Activated CD4-positive, CD25-positive, alpha-beta regulatory T cell treated with anti-CD3 and anti-CD28 coated beads, Interleukin-2, amount 50 U/mL, for 24 hours (primary cell): ENCODE measurements around the gene APBB2.
A peak's percentile ranks its signal among the peaks of the same experiment; 100 is the strongest.
"Not testable (repeated sequence)": the region's sequence is repeated elsewhere in the genome, so short reads cannot be mapped to it uniquely, and the experiment has no call there.

ENCODE experiments used
- ATAC-seq, 2 donors: fragments of 150-1000 bp; cut with Tn5 transposase; one replicate each; pipeline ENCODE4 v1.10.0; 2021; ENCODE audit warnings: mild to moderate bottlenecking in 1 of 2, moderate library complexity in 1 of 2

APBB2 gene

DNA sequence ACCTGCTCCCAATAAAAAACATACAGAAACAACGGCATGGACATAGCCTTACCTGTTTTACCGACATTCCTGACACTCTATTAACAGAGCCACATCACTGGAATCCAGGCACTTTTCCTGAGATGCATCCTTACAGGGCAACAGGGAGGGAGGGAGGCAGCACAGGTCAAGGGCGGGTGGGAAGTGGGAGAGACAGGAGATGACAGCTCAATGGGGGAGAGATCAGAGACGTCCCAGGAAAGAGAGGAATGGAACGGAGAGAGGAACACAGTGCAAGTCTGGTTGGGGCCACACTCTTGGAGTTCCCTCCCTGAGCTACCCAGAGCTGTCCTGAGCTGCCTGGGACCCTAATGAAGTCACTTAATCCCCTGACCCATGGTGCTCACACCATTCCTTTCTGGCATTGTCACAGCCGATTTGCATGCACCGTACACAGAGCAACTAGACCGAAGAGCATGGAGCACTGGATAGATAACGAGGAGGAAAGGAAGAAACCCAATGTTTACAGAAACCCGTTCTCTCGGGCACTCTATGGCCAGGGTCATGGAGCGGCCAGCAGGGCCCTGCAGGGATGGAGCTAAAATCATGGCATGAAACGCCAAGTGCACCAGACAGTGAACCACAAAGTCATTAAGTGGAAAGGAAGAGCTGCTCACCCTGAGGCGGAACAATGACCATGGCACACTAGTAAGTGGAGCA is 371.5 kb downstream of the APBB2 start:
- ATAC-seq = no peak

DNA sequence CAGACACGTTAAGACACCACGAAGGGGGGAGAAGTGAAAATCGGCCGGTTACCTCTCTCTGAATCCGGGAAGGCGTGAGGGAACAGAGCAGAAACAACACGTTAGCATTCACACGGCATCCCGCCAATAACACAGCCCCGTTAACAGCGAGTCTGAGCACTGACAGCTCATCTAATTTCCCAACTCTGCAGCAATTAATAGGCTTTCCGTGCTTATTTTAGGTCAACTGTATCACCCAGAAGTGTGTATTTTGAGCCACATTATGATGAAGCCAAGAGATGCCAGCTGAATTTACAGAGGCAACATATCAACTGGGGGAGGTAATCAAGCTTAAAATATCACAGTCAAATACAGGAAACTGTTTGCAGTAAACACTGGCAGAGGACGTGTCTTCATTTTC is 372.0 kb downstream of the APBB2 start:
- ATAC-seq = no peak

DNA sequence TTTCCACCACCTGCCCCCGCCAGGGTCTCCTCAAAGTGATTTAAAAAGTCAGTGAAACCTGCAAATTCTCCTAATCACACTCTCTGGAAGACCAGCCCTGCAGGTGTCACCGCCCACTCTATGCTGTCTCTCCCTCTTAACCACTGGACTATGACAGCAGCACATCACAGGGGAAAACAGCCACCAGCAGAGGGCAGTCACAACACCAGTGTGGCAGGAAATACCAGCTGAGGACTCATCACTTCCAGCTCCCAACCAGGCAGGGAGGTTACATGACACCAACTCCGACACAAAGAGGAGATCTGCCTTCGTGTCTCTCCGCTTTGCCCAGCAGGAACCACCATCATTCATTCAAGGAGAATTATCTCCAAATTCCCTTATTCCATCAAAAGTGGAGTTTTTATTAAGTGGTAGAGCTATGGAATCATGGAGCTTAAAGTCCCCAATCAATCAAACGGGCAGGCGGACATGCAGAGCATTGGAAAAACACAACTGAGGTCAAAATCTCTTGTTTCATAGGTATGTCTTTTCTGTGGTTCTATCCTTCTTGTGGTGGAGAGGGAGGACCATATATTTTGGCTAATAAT is 373.3 kb downstream of the APBB2 start:
- peak; percentile 88 to 92 for ATAC-seq

DNA sequence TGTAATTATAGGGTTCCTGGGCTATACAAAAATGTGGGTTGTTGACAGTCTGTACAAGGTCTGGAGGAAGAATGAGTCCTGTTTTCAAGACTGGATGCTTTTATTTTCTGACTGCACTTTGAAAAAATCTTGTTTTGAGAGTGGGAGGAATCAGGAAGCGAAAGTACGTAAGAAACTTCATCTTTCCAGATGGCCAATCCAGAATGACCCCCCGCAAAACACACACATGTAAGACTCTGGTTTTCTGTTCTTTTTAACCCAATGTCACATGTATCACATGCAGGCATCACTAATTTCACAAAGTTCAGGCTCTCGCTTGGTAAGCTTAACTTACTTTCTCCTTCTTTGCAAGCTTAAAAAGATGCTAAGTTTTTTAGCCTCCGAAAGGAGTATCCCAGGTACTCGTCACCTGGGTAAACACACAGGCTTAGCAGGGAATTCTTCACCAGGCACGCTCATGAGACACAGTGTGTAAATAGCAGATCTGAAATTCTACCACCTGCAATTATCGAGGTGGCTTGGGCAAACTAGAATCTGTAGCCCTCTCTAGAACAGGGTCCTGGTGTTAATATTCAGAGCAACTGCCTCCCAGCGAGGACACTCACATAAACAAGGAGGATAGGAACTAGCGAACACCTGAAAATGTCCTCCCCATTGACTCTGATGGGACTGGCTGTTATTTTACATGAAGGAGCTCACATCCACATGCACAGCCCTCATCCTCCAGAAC is 373.9 kb downstream of the APBB2 start:
- ATAC-seq = no peak

DNA sequence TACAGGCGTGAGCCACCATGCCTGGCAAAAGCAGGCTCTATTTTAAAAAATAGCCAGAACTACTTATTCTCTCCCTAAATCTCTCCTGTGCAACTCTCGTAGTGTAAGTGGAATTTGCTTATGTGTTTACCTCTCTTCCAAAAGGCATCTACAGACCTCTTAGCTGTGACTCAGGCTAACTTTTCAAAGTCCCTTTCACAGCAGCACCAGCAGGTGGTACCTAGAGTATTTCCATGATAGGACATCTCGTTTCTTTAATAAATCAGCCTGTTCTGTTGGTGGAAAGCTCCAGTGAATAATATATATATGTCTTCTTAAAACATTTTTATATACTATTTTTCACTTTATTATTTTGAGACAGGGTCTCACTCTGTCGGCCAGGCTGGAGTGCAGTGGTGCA is 375.6 kb downstream of the APBB2 start:
- no peak for ATAC-seq

DNA sequence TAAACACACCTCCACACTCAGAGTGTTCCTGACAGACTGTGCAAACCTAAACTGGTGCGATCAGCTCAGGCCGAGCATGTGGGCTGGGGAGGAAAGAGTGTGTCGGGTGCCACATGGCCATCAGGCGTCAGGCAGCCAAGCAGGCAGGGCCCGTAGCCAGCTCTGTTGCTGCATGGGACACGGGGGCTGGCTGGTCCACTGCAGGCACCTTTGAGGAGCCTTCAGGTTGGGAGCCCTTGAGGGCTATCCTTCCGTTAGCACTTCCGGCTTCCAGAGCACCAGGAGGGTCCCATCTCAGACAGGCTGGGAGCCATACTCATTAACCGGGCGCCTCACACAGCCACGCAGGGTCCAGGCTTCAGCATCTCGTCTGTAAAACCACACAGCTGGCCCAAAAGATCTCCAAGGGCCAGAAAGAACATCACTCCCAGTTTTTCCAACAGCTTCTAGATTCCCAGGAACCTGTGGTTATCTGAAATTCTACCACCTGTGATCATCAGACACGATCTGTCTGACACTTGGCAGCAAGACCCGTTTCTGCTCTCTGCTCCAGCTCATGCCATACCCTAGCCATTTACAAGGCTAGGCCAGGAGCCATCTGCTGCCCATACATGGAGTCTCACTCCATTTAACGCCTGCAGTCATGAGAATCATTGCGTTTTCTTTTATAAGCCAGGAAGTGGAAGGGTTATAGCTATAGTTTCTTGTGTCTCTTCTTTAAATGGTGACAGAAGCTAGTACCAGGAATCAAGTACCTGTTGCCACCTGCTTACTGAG is 377.1 kb downstream of the APBB2 start:
- ATAC-seq = no peak

DNA sequence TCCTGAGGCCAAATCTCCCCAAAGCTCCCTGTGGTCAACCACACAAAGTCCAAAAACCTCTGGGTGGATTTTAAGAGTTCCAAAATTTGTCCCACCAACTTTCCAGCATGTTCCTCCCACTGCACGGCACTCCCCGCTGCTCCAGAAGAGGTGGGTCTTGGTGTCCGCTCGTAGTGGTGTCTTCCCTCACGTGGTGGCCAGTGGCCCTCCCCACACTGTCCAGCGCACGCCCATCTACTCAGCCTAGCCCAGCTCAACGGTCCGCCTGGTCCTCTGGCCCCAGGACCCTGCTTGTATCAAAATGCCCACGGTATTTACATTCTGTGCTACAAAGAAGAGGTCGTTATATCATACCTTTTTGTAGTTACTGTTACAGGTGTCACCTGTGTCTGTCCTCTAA is 381.1 kb downstream of the APBB2 start:
- no peak for ATAC-seq

DNA sequence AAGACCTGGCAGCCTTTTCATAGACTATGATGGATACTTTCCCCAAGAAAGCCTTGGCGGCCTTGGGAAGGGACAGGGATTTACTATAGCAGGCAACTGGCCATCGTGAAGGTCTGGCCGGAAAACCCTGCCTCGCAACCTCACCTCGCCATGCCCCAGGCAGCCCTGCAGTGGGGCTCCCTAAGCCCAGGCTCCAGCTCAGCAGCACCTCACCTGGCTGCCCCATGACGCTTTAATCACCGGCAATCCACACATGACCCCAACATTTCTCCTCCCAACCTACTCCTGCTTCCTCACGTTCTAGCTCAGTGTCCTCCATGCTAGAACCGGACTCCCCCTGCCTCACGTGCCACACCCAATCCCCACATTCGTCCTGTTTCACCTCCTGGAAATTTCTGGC is 382.2 kb downstream of the APBB2 start:
- no peak for ATAC-seq

DNA sequence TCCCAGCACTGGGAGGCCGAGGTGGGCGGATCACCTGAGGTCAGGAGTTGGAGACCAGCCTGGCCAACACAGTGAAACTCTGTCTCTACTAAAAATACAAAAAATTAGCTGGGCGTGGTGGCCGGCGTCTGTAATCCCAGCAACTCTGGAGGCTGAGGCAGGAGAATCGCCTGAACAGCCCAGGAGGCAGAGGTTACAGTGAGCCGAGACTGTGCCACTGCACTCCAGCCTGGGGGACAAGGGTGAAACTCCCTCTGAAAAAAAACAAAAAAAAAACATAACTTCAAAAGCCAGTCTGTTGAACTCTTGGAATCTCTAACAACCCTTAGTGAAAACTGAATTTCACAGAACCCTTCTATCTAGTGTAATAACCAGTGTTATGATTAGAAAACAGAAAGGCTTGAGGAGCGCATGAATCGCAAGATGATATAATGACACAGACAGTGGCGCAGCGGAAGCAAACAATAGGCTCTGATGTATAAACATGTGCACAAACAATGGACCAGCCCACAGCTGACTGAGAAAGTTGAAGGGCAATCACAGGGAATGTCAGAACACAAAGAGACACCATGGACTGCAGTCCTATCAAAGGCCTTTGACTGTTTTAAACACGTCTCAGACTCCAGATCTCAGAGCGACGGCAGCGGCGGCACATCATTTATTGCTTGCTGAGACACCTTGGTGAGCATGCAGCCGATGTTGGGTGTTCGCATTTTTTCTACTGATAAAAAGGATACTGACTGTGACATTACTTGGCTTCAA is 383.0 kb downstream of the APBB2 start:
- ATAC-seq = no peak

DNA sequence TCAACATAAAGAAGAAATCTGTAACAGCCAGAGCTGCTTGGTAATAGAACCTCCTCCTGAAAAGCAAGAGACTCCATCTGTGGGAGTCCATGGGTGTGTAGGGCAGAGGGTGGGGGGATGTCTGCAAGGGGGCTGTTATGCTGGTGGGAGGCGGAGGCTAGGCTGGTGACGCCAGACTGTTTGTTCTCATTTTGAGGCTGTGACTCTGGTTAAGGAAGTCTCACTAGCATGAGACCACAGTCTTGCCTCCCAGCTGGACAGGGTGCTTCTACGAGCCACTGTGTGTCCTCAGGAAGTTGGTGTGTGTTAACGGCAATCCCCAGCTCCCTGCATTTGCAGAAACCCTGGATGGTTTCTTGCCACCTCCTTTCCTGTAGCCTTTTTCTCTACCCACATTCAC is 384.8 kb downstream of the APBB2 start:
- no peak for ATAC-seq

DNA sequence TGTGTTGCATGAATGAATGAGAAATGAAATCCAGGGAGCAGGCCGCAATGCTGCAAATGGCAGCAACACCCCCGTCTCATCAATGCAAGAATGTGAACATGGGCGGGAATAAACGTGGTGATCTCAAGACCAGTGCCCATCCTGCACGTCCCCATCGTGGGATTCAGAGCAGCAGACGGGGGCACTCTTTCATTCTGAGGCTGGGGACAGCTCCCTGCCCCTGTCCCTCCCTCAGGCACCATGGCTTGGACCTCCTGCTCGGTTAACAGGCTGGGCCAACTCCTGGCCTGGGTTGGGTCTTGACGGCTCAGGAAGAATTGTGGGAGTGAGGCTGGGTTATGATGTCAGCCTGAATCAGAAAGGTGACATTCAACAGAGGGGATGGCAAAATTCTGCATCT is 385.7 kb downstream of the APBB2 start:
- no peak for ATAC-seq

DNA sequence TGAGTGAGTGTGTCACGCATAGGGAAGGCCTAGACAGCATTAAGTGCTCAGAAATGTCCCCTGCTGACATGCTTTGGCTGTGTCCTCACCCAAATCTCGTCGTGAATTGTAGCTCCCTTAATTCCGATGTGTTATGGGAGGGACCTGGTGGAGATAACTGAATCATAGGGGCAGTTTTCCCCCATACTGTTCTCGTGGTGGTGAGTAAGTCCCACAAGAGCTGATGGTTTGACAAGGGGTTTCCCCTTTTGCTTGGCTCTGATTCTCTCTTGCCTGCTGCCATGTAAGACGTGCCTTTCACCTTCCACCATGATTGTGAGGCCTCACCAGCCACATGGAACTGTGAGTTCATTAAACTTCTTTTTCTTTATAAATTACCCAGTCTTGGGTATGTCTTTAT is 386.6 kb downstream of the APBB2 start:
- peak in 1 of 2 donors; percentile 36 for ATAC-seq

DNA sequence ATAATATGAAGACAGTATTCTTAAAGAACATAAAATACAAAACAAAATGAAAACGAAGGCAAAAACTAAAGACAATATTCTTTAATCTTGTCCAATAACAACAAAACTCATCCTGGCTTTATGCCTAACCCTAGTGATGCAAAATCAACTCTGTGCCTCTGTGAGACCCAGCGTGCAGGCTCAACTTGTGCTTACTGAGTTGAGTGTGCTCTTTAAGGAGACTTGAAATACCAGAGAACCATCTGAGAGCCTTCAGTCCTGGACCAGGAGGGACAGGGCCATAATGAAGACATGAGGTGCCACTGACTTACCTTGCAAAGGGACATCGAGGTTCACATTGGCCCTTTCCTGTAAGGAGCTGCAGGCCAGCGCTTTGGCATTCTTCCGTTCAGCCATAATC is 387.5 kb downstream of the APBB2 start:
- no peak for ATAC-seq

DNA sequence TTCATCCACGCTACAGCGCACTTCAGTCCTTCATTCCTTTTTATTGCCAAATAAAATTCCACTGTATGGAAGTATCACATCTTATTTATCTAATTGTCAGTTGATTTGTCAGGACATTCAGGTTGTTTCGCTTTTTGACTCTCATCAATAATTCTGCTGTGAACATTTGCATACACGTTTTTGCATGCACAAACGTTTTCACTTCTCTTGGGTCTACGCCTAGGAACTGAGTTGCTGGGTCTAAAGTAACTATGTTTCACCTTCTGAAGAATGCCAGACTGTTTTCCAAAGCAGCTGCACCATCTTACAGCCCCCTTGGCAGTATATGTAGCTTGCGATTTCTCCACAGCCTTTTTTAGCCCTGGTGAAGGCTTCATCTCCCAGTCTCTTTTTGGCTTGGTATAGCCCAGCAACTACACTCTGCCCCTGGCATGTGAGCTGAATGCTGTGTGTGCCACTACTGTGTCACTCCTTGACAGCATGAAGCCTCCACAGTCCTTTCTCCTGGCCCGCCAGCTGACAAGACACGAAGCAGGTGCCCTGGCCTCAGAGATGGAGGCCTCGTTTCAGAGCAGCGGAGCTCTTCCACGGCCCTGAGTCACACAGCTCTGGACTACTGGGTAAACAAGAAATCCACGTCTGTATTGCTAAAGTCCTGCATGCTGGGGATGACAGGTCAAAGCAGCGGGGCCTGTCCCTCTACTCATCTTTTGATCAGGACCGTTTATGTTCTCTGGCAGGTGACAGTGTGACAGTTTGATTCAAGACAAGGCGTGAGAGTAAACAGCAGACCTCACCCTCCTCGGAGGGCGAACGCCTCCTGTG is 389.1 kb downstream of the APBB2 start:
- no peak for ATAC-seq

DNA sequence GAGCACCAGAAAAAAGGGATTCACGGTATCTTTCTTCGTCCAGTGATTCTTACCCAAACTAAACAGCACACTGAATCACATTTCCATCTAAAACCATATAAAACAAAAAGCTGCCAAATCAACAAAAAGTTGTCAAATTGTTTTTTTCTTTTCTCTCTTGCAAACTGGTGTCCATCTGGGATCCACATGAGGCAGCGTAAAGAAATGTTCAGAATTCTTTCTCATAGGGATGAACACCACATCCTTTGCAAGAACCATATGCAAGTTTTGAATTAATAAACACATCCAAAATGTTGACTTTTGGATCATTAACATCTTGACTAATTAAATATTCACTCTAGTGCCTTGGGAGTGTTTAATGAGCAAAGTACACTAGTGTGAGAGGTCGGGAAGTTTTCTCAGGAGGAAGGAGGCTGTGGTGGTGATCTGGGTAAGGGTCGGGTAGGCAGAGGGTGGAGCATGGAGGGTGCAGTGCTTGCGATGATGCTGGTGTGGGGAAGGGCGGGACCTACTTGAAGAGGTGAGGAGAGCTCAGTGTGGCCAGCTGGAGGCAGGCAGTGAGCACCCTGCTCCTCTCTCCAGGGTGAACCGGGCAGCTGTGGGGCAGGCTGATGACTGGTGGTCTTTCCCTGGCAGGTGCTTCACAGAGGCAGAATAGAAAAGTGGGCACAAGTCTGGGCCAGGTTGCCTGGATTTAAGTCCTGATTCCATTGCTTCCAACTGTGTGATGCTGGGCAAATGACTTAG is 391.7 kb downstream of the APBB2 start:
- no peak for ATAC-seq

DNA sequence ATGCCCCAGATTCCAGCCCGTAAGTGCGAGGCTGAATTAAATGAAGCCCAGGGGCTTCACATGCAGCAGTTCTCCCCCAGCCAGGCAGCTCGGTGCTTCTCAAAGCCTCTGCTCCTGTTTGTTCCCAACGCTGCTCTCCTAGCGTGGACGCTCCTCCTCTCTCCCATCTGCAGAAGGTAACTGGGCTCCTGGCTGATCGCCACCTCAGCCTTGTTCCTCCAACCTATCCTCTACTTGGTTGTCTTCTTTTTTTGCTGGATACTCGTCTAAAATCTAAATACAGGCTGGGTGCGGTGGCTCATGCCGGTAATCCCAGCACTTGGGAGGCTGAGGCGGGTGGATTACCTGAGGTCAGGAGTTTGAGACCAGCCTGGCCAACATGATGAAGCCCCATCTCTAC is 394.2 kb downstream of the APBB2 start:
- no peak for ATAC-seq

DNA sequence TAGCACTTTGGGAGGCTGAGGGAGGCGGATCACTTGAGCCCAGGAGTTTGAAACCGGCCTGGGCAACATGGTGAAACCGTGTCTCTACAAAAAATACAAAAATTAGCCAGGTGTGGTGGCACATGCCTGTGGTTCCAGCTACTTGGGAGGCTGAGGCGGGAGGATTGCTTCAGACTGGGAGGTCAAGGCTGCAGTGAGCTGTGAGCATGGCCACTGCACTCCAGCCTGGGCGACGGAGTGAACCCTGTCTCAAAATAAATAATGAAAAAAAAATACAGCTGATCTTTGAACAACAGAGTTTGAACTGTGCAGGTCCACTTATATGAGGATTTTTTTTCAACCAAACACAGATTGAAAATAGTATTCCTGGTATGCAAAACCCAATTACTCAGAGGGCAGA is 397.2 kb downstream of the APBB2 start:
- ATAC-seq = not testable (repeated sequence)

DNA sequence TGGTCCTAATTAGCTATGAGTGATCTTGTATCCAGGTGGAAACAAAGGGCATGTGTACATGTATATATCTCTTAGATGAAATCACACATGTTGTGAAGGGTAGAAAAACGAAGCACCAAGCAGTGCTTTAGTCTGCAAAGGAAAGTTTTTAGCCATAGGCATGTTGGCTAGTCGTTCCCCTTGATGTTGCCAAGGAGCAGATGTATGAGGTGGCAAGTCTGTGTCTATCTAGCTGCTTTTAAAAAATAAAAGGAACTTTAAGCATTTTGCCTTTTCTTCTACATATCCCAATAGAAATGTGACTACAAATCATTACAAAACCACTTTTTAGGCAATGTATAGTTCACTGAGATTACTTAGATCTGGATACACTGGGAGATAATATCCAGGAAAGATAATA is 401.5 kb downstream of the APBB2 start:
- ATAC-seq = no peak

DNA sequence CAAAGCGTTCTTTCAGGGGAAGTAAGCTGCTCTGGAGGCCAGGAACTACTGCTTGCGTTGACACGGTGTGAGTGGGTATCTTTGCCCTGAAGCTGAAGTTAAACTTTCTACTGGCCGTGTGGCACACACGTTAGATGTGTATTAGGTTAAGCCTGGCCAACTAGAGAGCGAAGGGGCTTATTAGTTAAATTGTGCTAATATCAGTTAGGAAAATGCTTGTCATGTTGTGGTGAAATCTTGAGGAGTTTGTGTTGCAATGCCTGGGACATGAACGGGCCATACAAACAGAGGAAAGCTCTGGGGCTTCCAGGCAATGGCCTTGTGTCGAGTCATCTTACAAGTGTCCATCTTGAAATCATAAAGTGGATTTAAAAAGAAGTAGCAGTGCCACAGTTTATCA is 402.0 kb downstream of the APBB2 start:
- ATAC-seq = no peak

DNA sequence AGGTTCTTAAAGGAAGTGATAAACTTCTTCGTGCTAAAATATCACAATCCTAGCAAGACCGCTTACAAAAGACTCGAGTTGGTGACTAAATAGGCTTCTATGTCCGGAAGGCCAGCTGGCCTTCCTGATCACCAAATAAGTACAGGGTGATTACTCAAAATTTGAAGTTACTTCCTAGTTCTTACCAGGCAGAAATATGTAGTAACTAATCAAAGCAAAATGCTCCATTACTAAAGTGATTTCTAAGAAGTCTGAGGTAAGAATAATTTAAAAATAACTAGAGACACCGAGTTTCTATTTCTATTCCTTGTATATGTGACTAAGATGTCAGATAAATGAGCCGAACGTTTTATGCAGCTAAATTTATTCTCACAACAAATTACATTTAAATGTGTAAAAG is 402.4 kb downstream of the APBB2 start:
- ATAC-seq = peak in 1 of 2 donors; percentile 58

DNA sequence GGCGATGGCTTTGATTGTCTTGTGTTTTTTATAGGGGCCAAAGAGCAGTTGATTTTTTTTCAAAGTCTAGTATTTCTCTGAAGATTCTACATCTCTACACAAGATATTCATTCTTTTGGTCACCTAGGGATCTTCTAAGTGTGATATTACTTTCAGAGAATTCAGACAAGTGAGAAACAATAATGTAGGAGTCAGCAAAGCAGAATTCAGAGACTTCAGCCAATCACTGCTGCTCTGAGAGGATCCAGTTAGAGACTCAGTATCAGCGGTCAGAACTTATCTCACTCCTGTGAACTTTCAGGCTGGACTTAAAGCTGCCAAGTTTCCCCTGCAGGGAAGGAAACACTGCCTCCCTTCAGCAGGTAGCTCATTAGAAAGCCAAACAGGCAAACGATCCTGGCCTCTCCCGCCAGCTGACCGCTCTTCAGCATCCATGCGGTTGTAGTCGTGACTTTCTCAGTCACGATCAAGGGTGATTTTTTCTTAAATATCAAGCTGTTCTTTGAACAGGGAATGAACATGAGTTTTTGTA is 405.4 kb downstream of the APBB2 start:
- no peak for ATAC-seq
